GM18951 (cell line): ENCODE data around the gene C19orf47.

ENCODE experiments used
- POLR2A ChIP-seq: IDR thresholded peaks from 4 replicates; pipeline ENCODE4 v1.6.1; 2011; ENCODE audit warnings: mild to moderate bottlenecking; ENCODE audit not compliant: insufficient read length, insufficient read depth; ENCODE audit errors: extremely low read depth
- in situ Hi-C: fragments of 300-500 bp; cut with MboI; formaldehyde crosslinking; loops from one replicate; pipeline ENCODE4 v1.12.0; 2022; ENCODE audit warnings: low sequenced_read_pairs, mixed read lengths, inconsistent platforms; ENCODE audit not compliant: unreplicated experiment

C19orf47 gene

DNA sequence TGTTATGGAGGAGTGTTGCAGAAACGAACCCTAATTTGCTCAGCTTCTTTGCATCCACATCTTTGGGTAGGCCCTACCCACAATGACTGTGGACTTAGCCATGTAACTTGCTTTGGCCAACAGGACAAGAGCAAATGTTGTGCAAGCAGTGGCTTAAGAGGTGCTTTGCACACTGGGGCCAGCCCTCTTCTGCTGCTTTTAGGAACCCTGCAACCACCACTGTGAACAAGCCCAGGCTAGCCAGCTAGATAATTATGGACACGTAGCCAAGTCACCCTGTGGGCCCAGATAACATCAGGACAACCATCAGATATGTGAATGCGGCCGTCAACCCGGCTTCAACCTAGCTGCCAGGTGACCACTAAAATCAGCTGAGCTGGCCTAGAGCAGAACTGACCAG is 17.1 kb downstream of the C19orf47 start:
- no peak for TF ChIP-seq POLR2A
- in situ Hi-C loops = no loop called here

DNA sequence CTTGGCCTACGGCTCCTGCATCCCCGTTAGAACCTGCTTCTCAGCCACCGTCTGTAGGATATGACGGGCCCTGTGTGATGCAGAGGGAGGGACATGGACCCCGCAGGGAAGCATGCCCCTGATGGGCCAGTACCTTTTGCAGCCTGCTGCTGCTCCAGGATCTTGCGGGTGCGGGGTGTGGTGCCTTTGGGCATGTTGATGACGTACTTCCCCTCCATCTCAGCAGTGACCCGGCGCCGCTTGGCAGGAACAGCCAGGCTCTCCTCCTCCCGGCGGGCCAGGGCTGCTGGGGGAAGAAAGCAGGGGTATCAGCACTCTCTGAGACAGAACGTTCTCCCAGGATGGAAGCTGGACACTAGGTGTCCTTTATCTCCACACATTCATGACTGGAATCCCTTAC is 22.0 kb downstream of the C19orf47 start:
- no peak for TF ChIP-seq POLR2A
- in situ Hi-C loops = no loop called here

DNA sequence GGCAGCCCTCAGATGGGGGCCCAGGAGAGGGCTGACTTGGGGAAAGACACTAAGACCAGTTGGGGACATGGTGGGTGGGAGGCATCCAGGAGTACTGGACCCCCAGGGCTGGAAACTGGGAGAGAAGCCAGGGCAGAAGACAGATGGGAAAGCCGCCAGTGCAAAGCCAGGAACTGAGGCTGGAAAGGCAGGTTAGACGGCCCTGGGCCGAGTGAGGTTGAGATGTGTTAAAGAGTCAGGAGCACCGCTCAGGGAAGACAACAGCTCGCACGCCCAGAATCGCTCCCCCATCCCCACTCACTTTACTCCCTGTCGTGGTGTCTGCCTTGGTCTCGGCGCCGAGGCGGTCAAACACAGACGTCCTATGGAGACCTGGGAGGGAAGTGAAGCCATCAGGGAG is 24.5 kb downstream of the C19orf47 start:
- no peak for TF ChIP-seq POLR2A
- in situ Hi-C loops = no loop called here

DNA sequence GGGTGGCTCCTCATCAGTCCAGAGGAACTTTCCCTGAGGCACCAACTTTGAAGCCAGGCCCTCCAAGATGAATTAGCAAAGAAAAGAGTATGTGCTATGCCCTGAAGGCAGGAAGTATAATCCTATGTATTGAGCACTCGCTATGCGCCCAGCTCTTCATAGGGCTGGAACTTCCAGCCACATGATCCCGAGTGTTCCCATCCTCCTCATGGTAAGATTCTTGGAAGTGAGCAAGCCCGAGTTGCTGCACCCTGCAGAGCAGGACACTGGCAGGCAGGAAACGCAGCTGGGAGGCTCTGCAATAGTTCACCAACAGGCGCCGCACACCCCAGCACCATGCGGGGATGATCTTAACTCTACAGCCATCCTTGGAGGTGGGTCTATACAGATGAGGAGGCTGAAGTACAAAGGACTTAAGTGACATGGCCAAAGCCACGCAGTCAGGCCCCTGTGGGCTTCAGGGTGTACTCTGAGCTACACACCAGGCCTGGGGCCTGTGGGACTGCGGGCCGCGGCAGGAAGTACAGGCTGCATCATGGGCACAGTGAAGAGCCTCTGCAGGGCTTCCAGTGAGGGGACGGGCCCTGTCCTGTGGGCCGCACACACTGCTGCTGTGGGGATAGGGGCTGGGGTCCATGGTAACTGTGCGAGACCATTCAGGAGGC is 25.1 kb downstream of the C19orf47 start:
- TF ChIP-seq POLR2A = no peak
- in situ Hi-C loops = no loop called here

DNA sequence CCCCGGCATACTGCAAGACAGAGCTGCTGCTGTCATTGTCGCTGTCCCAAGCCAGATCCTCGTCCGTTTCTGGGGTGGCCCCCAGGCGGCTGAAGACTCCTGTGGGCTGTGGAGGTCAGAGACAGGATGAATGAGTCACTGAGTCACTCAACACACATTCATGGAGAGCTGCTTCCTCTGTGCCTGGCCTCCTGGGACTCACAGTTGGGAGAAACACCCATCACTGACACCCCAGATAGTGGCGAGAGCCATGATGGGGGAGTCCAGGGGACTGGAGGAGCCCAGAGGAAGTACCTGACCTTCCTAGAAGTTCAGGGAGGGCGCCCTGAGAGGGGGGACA is 26.0 kb downstream of the C19orf47 start:
- TF ChIP-seq POLR2A = no peak
- in situ Hi-C loops = no loop called here

DNA sequence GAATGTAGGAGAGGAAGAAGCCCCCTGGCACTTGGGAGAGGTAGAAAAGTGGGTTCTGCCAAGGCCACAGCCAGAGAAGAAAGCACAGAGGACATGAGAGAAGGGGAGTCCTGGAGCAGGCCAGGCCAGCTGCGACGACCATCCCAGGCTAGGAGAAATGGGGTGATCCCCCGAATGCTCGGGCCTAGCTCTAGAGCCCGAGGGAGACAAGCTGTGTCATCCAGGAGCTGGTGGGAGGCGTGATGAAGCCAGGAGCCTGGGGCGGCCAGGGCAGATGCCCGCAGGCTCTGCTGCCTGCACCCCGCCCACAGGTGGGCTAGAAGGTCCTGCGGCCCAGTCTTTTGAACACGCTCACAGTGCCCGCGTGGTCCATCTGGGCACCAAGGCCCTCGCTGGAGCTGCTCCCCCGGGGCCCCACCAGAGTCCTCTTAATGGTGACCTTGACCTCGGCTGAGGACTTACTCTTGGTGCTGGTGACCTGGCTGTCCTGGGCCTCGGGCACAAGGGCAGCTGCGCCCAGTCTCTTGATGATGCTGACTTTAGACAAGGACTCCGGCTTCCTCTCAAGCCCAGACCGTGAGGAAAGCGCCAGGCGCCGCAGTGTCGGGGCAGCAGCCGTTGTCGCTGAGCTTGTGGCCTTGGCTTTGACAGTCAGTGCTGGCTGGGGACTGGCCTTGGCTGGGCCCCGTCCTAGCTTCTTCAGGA is 26.5 kb downstream of the C19orf47 start:
- no peak for TF ChIP-seq POLR2A

DNA sequence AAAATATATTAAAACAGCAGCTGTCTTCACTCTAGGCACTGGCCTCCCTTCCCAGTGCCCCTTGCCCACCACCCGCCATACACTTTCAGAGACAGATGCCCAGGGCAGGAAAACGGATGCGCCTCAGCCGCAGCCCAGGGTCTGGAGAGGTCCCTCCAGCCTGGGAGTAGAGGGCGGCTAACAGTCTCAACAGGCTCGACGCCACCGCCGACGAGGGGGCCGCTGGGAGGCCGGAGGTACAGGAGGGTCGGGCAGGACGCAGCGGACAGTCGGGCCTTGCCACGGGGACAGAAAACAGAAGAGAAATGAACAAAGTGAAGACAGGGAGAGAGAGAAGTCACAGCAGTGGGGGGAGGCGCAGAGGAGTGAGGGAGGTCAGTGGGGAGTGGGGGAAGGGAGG is 27.1 kb downstream of the C19orf47 start:
- in situ Hi-C loops = no loop called here
- TF ChIP-seq POLR2A = no peak

More for the DNA sequence above, 26.5 kb downstream of the C19orf47 start:
- in situ Hi-C loops = no loop called here

DNA sequence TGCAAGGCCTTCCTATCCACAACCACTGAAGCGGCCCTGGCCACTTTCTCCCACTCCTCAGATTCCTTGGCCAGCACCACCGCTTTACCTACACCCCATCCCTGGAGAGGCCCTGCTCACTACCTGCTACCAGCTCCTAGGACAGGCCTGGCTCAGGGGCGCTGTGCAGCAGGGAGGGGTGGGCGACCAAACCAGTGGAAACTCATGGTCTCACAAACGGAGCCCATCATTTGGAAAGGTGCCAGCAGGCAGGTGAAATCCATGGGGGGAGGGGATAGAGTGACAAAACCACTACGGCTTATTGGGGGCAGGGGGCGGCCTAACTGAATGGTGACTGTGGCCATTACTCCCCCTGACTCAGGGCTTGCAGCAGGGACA is 27.6 kb downstream of the C19orf47 start:
- in situ Hi-C loops = no loop called here

DNA sequence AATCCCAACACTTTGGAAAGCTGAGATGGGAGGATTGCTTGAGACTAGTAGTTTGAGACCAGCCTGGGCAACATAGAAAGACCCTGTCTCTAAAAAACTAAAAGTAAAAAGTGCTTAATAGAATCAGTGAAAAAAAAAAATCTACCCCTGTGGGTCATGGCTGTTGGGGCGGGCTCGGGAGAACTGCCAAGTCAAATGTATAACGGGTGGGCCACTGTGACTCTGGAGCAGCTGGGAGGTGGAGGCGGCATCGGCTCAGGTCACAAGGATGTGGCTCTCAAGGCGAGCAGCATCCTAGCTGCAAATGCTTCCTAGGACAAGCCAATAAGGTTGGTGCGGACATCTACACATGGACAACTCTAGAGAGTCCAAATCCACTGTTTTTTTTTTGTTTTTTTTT is 30.9 kb downstream of the C19orf47 start:
- in situ Hi-C loops = no loop called here
- no peak for TF ChIP-seq POLR2A

More for the DNA sequence above, 27.6 kb downstream of the C19orf47 start:
- TF ChIP-seq POLR2A = no peak

DNA sequence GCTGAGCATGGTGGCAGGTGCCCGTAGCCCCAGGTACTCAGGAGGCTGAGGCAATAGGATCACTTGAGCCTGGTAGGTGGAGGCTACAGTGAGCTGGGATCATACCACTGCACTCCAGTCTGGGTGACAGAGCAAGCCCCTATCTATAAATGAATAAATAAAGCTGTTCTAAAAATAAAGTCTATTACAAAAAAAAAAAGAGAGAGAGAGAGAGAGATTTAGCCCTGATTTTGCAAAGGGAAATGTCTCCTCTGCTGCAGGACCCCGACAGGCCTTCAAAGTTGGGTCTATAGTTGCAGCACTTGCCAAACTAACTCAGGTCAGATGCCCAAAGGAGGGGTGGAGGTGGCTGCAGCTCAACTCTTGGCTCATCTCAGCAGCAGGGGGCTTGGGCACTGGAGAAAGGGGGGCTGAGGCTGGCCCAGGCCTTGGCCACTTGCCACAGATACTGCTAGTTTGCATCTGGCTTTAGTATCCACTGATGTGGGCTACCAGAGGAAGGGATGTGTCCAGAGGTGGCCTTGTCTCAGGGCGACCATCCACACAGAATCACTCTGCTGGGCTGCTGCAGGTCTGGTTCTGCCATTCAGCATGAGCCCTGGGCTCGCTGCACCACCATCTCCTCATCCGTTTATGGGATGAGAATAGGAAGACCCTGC is 32.3 kb downstream of the C19orf47 start:
- in situ Hi-C loops = no loop called here
- no peak for TF ChIP-seq POLR2A

DNA sequence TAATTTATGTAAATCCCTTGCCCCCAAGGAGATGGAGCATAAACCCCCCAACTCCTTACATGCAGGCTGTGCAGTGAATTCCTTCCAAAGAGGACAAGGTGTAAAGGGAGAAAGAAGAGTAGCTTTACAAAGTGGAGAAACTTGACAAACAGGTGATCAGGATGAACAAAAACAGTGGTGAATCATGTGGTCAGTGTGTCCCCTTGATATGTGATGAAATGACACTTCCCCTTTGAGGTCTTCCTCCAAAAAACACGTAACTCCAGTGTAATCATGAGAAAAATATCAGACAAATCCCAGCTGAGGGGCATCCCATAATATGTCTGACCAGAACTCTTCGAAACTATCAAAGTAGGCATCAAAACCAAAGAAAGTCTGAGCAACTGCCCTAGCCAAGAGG is 33.5 kb downstream of the C19orf47 start:
- no peak for TF ChIP-seq POLR2A
- in situ Hi-C loops = no loop called here

DNA sequence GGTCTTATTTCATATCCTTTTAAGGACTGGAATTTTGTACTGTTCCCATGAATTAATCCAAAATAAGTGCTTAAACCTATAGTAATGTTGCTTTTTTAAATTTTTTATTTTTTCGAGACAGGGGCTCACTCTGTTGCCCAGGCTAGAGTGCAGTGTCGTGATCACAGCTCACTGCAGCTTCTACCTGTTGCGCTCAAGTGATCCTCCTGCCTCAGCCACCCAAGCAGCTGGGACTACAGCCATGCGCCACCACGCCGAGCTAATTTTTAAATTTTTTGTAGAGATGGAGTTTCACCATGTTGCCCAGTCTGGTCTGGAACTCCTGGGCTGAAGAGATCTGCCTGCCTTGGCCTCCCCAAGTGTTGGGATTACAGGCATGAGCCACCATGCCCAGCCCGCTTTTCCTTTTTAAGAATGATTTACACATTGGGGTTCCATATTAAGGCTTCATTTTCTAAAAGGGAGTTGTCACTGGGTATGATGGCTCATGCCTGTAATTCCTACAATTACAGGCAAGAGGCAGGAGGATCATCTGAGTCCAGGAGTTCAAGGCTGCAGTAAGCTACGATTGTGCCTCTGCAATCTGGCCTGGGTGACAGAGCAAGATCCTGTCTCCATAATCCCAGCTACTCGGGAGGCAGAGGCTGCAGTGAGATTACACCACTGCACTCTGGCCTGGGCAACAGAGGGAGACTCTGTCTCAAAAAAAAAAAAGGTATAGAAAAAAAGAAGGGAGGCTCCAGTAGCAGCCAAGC is 34.8 kb downstream of the C19orf47 start:
- in situ Hi-C loops = no loop called here
- no peak for TF ChIP-seq POLR2A

DNA sequence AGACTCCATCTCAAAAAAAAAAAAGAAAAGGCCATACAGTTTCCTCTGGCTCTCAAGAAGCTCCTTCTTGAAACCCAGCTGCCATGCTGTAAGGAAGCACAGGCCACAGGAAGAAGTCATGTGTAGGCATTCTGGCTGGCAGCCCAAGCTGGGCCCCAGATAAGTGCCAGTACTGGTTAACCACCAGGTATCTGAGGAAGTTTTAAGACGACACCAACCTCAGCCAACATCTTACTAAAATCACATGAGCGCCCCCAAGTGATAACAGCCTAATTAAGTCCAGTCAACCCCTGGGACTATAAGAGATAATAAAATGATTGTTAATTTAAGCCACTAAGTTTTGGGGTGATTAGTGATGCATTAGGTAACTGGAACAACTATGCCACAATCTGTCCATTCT is 35.7 kb downstream of the C19orf47 start:
- in situ Hi-C loops = no loop called here
- no peak for TF ChIP-seq POLR2A
